HS-27A (cell line): ENCODE measurements around the gene RANBP17.
"Not testable (repeated sequence)": the region's sequence is repeated elsewhere in the genome, so short reads cannot be mapped to it uniquely, and the experiment has no call there.

Experiments
- DNase-seq: peaks from one replicate; pipeline ENCODE4 v3.0.0-alpha.2; 2012; ENCODE audit warnings: low read depth, missing footprints

The RANBP17 gene

GRCh38 chr5:171157276-171157675, 295.5 kb downstream of the RANBP17 start:
- DNase-seq = no peak

- no peak for DNase-seq
Measured at GRCh38 chr5:171157775-171158174, 296.0 kb downstream of the RANBP17 start.

GRCh38 chr5:171158581-171158980, 296.8 kb downstream of the RANBP17 start:
- DNase-seq = no peak

- DNase-seq = no peak
Measured at GRCh38 chr5:171162165-171162564, 300.3 kb downstream of the RANBP17 start.

GRCh38 chr5:171162596-171162995, 300.8 kb downstream of the RANBP17 start:
- no peak for DNase-seq

GRCh38 chr5:171166766-171167165, 304.9 kb downstream of the RANBP17 start:
- no peak for DNase-seq

- no peak for DNase-seq
Measured at GRCh38 chr5:171168171-171168570, 306.4 kb downstream of the RANBP17 start.

- DNase-seq = not testable (repeated sequence)
Measured at GRCh38 chr5:171174960-171175359, 313.1 kb downstream of the RANBP17 start.

GRCh38 chr5:171175746-171176145, 313.9 kb downstream of the RANBP17 start:
- no peak for DNase-seq

- not testable (repeated sequence) for DNase-seq
Measured at GRCh38 chr5:171178190-171178589, 316.4 kb downstream of the RANBP17 start.

GRCh38 chr5:171188016-171188415, 326.2 kb downstream of the RANBP17 start:
- no peak for DNase-seq

- DNase-seq = no peak
Measured at GRCh38 chr5:171189442-171189841, 327.6 kb downstream of the RANBP17 start.

GRCh38 chr5:171192111-171192510, 330.3 kb downstream of the RANBP17 start:
- DNase-seq = no peak

GRCh38 chr5:171201310-171201709, 339.5 kb downstream of the RANBP17 start:
- DNase-seq = no peak

- no peak for DNase-seq
Measured at GRCh38 chr5:171205375-171205774, 343.6 kb downstream of the RANBP17 start.

- DNase-seq = peak; percentile 12
Measured at GRCh38 chr5:171207256-171207847, 345.5 kb downstream of the RANBP17 start.

- DNase-seq = no peak
Measured at GRCh38 chr5:171221916-171222315, 360.1 kb downstream of the RANBP17 start.

- DNase-seq = no peak
Measured at GRCh38 chr5:171223927-171224326, 362.1 kb downstream of the RANBP17 start.

- no peak for DNase-seq
Measured at GRCh38 chr5:171226096-171226754, 364.4 kb downstream of the RANBP17 start.

GRCh38 chr5:171226864-171227263, 365.0 kb downstream of the RANBP17 start:
- no peak for DNase-seq

GRCh38 chr5:171236651-171237050, 374.8 kb downstream of the RANBP17 start:
- DNase-seq = no peak

- DNase-seq = no peak
Measured at GRCh38 chr5:171242521-171242920, 380.7 kb downstream of the RANBP17 start.

- no peak for DNase-seq
Measured at GRCh38 chr5:171246231-171246630, 384.4 kb downstream of the RANBP17 start.

- DNase-seq = no peak
Measured at GRCh38 chr5:171249460-171249859, 387.6 kb downstream of the RANBP17 start.
